ENCODE data around the gene WDR5.

Gene WDR5

GRCh38 chr9:134154262-134154701 is 18.4 kb downstream of the WDR5 start:
- no peak for TF ChIP-seq CTCF (IDR thresholded peaks at IDR 0.05; ENCODE audit: low read depth, low read length)
- DNase-seq (ENCODE audit: extremely low read depth, low read depth), result no peak

- no peak for DNase-seq (ENCODE audit: extremely low read depth, low read depth)
- TF ChIP-seq CTCF (IDR thresholded peaks at IDR 0.05; ENCODE audit: low read depth, low read length), result no peak
Measured at GRCh38 chr9:134155812-134156377, 20.0 kb downstream of the WDR5 start.

- no peak for DNase-seq (ENCODE audit: extremely low read depth, low read depth)
- TF ChIP-seq CTCF (IDR thresholded peaks at IDR 0.05; ENCODE audit: low read depth, low read length), result no peak
Measured at GRCh38 chr9:134156564-134157377, 20.9 kb downstream of the WDR5 start.

GRCh38 chr9:134157378-134157885 is 21.6 kb downstream of the WDR5 start:
- TF ChIP-seq CTCF (IDR thresholded peaks at IDR 0.05; ENCODE audit: low read depth, low read length), result no peak
- DNase-seq (ENCODE audit: extremely low read depth, low read depth), result no peak

GRCh38 chr9:134158242-134158641 is 22.4 kb downstream of the WDR5 start:
- DNase-seq (ENCODE audit: extremely low read depth, low read depth), result no peak
- no peak for TF ChIP-seq CTCF (IDR thresholded peaks at IDR 0.05; ENCODE audit: low read depth, low read length)

GRCh38 chr9:134158753-134159392 is 23.0 kb downstream of the WDR5 start:
- DNase-seq (ENCODE audit: extremely low read depth, low read depth), result no peak
- no peak for TF ChIP-seq CTCF (IDR thresholded peaks at IDR 0.05; ENCODE audit: low read depth, low read length)
